ENCODE data around the gene AHSA1. TPM values are rescaled to one million over a fixed set of nuclear protein-coding genes. Genes with fewer than 3 reads are reported as not detected.

The AHSA1 gene
- total RNA-seq, 1 experiment from 2014 or later, result 190 TPM

DNA sequence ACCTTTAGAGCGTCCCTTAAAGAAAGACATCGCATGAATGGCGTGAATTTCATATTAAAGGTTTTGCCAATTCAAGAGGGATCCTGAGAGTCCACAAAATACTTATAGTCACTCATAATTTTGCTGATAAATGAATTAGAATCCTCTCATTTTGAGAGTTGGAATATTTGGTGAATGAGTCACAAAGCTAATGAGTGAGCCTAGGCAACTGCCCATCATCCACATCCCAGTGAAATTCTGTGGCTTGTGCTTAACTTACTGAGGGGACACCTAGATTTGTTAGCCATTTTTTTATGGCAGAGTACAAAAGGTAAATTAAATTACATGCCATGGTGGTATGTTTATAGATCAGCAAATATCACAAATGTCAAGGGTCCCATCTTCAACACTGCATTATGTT lies 21.9 kb upstream of the AHSA1 start:
- H3K4me3 Mint-ChIP-seq, result no peak overlapping the region
- H3K4me1 ChIP-seq (ENCODE audit: insufficient read depth, low read length), result no peaks in the 10 kb centered on the region
- no peaks in the 10 kb centered on the region for H3K4me1 Mint-ChIP-seq
- no peak overlapping the region for H2BK15ac ChIP-seq (ENCODE audit: low read depth, low read length)
- H4K91ac ChIP-seq (ENCODE audit: insufficient read length, low read depth, low read length), result no peak overlapping the region
- H4K20me1 ChIP-seq (ENCODE audit: control insufficient read depth, insufficient read depth, insufficient read length), result no peaks in the 10 kb centered on the region
- H2BK5ac ChIP-seq (ENCODE audit: insufficient read length, low read length), result no peak overlapping the region
- no peak overlapping the region for H3K56ac ChIP-seq (ENCODE audit: insufficient read length, low read depth, low read length)
- no peaks in the 10 kb centered on the region for H3K9me3 ChIP-seq (ENCODE audit: control insufficient read depth, low read depth, low read length)
- no peak overlapping the region for H3K4me2 ChIP-seq (ENCODE audit: insufficient read depth, insufficient read length, low read length)
- TF ChIP-seq, protein P1, sequence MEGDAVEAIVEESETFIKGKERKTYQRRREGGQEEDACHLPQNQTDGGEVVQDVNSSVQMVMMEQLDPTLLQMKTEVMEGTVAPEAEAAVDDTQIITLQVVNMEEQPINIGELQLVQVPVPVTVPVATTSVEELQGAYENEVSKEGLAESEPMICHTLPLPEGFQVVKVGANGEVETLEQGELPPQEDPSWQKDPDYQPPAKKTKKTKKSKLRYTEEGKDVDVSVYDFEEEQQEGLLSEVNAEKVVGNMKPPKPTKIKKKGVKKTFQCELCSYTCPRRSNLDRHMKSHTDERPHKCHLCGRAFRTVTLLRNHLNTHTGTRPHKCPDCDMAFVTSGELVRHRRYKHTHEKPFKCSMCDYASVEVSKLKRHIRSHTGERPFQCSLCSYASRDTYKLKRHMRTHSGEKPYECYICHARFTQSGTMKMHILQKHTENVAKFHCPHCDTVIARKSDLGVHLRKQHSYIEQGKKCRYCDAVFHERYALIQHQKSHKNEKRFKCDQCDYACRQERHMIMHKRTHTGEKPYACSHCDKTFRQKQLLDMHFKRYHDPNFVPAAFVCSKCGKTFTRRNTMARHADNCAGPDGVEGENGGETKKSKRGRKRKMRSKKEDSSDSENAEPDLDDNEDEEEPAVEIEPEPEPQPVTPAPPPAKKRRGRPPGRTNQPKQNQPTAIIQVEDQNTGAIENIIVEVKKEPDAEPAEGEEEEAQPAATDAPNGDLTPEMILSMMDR (conservative IDR thresholded peaks at IDR 0.05), result no peak
- H3K79me1 ChIP-seq (ENCODE audit: insufficient read depth, low read depth, low read length, poor library complexity, severe bottlenecking), result no peaks in the 10 kb centered on the region
- no peak for DNase-seq
- H3K27me3 Mint-ChIP-seq (ENCODE audit: low read depth), result no peaks in the 10 kb centered on the region
- no peak overlapping the region for H3K18ac ChIP-seq (ENCODE audit: insufficient read length, low read depth, low read length)
- H3K79me2 ChIP-seq (ENCODE audit: insufficient read depth, low read length), result no peaks in the 10 kb centered on the region
- no peak overlapping the region for H3K27ac ChIP-seq (ENCODE audit: insufficient read length, low read depth, low read length)
- H2BK120ac ChIP-seq (ENCODE audit: low read depth, low read length, poor library complexity, severe bottlenecking), result no peak overlapping the region
- H3K14ac ChIP-seq (ENCODE audit: insufficient read depth, low read length), result no peak overlapping the region
- H3K9me3 Mint-ChIP-seq, result no peaks in the 10 kb centered on the region
- no peak overlapping the region for H2AFZ ChIP-seq (ENCODE audit: low read length)
- no peaks in the 10 kb centered on the region for H3K23me2 ChIP-seq (ENCODE audit: insufficient read length, low read depth, low read length, poor library complexity, severe bottlenecking)
- no peak overlapping the region for H2BK20ac ChIP-seq (ENCODE audit: low read depth, low read length, poor library complexity, severe bottlenecking)
- no peak overlapping the region for H4K5ac ChIP-seq (ENCODE audit: insufficient read length, low read depth, low read length)
- H3K36me3 Mint-ChIP-seq (ENCODE audit: insufficient read depth in 1 of 3, low read depth in 3 of 3), result peaks cover 9 to 43% (median 33%) of the 10 kb centered on the region in 3 experiments
- H3K27me3 ChIP-seq (ENCODE audit: insufficient read depth, low read length), result no peaks in the 10 kb centered on the region
- H3K23ac ChIP-seq (ENCODE audit: insufficient read length, low read depth, low read length), result no peak overlapping the region
- no peak overlapping the region for H3T11ph ChIP-seq (ENCODE audit: low read length)
- H2AK5ac ChIP-seq (ENCODE audit: insufficient read length, low read length), result no peak overlapping the region
- no peak overlapping the region for H2BK12ac ChIP-seq (ENCODE audit: insufficient read length, low read depth, low read length)
- no CpG with 5 or more reads among the region's 3 CpGs for WGBS (ENCODE audit: extremely low coverage, insufficient read length, low lambda C conversion rate)
- no peak overlapping the region for H4K8ac ChIP-seq (replicated peaks; ENCODE audit: insufficient read length, low read depth, low read length)
- no peak overlapping the region for H3K9ac ChIP-seq (ENCODE audit: extremely low read depth, insufficient read length, low read length)
- no peak overlapping the region for H3K27ac Mint-ChIP-seq
- no peak overlapping the region for H3K4ac ChIP-seq (ENCODE audit: low read depth, low read length)
